HG03378 (cell line): ENCODE measurements around the gene FBN1.

ENCODE experiments used
- ATAC-seq: cut with Tn5 transposase; IDR thresholded peaks from one replicate; pipeline ENCODE4 v1.9.1; 2021; ENCODE audit warnings: mild to moderate bottlenecking, moderate library complexity; ENCODE audit not compliant: unreplicated experiment

The FBN1 gene

DNA sequence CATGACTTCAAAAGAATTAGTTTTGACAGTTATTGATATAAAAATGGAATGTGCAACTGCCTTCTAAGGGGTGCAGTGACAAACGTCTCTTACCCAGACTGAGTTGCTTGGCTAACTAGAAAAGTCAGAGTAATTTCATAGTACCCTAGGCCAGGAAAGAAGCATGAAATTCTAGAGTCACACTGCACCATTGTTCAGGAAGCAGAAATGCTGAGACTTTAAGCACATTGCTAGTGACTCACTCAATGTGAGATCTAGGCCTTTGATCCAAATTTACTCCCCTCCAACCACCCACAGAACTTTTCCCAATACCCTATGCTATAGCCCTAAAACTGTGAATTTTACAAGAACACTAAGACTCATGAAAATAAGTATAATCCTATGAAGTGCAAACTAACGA lies 203.5 kb downstream of the FBN1 start:
- no peak for ATAC-seq

- ATAC-seq = no peak
Observed at GRCh38 chr15:48440084-48440483, 205.4 kb downstream of the FBN1 start.

DNA sequence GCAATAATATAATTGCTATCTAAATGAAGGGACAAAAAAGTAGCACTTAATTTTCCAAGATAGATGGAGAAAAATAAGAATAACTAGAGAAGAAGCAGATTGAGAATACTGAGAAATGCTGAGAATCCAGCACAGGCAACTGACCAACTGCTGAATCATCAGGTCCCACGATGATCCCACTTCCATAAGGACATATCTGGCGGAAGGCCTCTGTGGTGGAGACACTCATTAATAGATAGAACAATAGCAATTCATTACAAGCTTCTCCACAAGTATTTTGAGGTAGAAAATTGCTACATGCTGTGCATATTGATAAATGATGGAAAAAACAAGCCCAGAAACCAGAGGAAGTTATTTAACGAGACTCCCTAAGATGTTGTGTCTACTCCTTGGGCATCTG lies 208.3 kb downstream of the FBN1 start:
- ATAC-seq = no peak

DNA sequence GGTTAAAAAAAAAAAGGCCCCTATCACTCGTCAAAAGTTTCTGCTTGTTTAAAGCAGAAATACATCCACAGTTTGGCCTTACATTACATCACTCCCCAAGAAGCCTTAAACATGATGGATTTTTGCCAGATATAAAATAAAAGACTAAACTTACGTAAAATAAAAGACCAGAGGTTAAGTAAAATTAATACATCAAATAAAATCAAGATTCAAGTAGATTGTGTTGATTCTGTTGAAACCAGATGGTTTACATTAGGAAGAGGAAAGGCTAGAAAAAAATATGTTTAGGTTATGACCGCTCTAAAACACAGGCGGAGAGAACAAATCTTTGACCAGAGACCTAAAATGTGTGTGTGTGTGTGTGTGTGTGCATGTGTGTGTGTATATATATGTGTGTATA lies 210.2 kb downstream of the FBN1 start:
- no peak for ATAC-seq

GRCh38 chr15:48433226-48433886 lies 212.2 kb downstream of the FBN1 start:
- peak; percentile 94 for ATAC-seq

DNA sequence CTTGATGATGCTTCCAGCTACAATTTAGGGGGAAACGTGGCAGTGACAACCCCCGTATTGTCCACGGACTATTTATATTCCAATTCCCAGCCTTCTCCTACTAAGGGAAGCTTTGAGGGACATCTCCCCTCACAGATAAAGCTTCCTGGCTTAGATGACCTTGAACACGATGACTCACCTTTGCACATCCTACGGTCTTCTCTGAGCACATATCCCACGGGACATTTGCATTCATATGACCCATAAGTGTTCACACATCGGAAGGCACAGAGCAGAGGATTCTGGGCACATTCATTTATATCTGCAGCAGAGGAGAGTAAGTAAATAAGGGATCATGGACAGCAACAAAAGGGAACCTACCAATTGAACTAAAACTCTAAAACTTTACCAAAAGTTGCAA lies 212.8 kb downstream of the FBN1 start:
- ATAC-seq = no peak

DNA sequence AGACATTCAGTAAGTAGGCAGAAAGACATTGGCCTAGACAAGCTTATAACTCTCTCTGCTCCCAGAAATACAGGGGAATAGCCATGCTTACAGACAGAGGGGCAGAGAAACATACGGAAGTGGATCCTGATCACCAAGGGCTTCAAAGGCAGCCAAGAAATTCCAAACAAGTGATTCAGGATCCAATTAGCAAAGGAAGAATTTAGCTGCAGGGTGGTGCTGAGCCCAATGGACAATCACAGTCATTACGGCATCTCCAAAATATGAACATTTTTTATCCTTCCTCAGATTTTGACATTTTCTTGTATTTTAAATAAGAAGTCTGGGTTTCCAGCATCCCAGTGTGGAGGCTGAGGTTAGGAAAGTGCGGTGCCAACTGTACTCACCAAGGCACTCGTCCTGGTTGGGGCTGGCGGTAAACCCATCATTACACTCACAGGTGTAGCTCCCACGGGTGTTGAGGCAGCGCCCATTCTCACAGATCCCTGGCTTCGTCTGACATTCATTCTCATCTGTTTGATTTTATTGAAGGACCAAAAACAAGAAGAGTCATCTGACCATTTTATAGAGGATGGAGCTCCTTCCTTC lies 217.5 kb downstream of the FBN1 start:
- ATAC-seq = no peak

DNA sequence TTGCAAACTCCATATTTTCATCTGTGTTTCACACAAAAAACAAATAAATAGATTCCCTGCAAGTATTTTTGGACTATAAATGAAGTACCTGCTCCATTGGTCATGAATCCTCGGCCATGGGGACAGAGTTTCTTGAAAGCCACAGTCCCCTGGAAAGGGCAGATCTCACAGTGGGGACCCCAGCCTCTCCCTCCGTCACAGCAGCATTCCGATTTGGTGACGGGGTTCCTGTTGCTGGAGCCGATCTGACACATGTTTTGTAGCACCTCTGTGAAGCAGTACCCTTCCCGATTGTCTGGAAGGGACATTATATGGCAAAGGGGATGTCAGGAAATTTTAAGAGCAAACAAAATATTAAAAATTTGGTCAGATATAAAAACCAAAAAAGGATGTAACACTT lies 218.0 kb downstream of the FBN1 start:
- ATAC-seq = no peak

- ATAC-seq = no peak
Observed at GRCh38 chr15:48426941-48427340, 218.6 kb downstream of the FBN1 start.

DNA sequence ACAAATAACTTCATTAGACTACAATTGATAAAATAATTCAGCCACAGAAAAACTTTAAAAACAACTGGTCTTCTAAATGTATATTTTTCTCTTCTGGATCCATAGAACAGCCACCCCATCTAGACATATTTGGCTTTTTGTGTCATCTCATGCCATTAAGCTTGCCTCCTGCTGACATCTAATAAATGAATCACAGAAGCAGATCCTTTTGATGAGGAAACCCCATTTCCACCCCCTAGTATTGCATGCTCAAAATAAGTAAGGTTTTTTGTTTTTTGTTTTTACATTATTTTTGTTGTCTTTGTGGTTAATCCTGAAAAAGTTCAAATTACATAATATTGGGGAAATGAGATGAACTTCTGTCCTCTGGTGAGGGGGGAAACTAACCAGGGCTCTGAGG lies 219.5 kb downstream of the FBN1 start:
- ATAC-seq = no peak

GRCh38 chr15:48425051-48425450 lies 220.5 kb downstream of the FBN1 start:
- no peak for ATAC-seq

DNA sequence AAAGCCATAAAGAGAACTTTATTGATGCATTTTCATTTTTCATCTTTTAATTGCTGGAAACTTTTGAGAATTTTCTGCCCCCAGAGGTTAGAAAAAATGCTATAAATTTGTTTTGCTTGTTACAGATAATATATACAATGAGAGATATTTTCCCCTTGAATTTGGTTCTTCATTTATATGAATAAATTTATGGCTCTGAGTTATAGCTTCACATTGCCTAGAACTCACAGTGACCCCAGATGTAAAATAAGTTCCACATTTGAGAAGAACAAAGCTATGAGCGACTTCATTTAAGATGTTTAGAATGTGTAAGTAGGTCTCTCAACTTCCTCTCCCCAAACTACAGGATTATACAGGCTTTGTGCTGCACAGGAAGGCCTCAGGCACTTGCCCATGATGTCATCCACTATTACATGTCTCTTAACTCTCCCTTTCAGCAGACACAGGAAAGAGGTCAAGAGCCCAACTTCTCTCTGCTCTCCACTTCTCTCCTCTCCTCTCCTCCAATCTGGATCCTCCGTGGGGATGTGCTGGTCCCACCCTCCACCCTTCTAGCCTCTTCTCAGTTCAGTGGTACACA lies 221.5 kb downstream of the FBN1 start:
- ATAC-seq = no peak

- no peak for ATAC-seq
Observed at GRCh38 chr15:48423342-48423741, 222.2 kb downstream of the FBN1 start.

DNA sequence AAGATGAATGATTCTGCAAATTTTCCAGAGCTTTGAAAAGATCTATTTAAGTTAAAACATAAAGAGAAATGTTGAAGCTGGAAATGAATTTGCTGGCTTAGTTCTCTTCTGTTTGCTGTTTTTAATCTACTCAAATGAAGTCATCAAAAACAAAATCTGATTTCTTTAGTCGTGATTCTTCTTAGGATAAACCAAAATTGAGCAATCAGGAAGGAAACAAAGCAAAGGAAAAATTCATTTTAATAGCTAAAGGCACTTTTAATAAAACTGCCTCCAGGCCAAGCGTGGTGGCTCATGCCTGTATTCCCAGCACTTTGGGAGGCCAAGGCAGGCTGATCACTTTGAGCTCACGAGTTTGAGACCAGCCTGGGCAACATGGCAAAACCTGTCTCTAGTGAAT lies 223.1 kb downstream of the FBN1 start:
- no peak for ATAC-seq

GRCh38 chr15:48421362-48421761 lies 224.1 kb downstream of the FBN1 start:
- no peak for ATAC-seq

DNA sequence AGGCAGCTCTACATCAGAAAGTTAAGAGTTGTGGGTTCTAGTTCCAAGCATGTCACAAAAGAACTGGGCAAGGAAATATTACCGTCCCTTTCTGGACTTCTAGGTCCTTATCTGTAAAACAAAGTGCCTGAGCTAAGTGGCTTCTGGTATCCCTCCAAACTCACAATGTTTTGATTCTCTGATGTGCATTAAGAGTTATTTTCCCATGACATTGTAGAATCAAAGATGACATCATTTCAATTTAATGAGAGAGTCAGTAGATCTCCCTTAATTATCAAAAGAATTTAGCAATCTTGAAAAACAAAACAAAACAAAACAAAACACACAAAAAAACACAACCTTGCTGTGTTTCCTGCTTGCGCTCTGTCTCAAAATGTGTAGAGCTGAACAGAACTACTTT lies 225.6 kb downstream of the FBN1 start:
- ATAC-seq = no peak

DNA sequence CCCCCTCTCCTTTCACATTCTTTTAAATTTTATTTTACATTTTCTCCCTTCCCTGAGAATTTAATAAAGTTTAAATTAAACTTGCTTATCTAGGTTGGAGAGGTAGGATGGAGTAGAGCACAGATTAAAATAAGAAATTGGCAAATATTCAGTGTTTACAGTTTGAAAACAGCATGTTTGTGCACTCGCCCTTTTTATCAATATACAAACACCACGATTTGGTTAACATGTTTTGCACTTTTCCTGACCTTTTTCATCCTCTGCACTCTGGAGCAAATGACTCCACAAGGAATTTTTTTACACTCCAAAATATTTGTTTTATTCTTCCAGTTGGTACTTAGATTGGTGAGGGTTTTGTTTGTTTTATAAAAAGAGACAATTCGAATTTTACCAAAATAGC lies 227.2 kb downstream of the FBN1 start:
- no peak for ATAC-seq

DNA sequence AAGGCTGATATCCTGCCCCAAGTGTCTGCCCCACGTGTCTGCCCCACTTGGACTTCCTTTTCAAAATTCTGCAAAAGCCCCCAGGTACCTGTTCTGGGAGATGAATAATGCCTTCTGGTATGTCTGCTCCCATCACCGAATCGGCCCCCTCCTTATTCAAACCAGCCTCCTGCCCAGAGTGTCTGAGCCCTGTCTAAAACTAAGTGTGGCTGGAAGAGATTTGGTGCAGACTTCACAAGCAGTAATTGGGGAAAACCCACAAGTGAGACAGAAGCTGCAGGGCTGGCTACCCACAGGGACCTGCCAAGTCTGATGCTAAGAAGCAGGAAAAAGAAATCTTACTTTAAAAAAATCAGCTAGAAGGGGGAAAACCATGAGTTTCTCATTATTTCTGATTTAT lies 229.2 kb downstream of the FBN1 start:
- no peak for ATAC-seq

DNA sequence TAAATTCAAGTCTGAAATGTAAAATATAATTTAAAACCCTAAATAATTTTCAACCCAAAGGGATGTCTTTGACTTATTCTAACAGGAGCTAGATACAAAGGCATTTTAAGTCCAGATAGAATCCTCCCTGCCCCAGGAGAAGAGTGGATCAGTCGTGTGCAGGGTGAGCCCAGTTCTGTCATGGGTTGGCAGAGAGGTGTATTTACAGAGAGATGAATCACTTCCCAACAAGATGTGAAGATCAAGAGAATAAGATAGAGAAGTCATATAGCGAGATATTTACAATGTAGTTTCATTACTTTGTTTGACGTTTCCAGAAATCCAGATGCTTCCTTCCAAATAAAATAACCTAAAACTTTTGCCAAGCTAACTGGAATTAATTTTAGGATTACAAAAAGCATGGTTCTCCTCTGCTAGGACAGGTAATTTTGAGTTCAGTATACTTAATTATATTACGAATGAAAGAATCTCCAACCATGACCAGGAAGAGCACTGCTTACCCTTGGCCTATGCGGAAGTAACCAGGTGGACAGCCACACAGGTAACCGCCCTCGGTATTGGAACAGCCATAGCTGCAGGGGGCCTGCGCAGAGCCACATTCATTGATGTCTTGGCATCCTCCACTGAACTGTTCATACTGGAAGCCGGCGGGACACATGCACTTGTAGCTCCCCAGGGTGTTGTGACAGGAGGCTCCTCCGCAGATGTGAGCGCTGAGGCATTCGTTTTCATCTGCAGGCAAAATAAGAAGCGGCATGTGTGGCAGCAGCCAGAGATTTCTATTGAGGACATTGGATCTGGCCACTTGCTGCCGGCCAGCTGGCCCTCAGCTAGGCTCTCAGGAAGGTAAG lies 230.2 kb downstream of the FBN1 start:
- no peak for ATAC-seq

- no peak for ATAC-seq
Observed at GRCh38 chr15:48414015-48414414, 231.5 kb downstream of the FBN1 start.

DNA sequence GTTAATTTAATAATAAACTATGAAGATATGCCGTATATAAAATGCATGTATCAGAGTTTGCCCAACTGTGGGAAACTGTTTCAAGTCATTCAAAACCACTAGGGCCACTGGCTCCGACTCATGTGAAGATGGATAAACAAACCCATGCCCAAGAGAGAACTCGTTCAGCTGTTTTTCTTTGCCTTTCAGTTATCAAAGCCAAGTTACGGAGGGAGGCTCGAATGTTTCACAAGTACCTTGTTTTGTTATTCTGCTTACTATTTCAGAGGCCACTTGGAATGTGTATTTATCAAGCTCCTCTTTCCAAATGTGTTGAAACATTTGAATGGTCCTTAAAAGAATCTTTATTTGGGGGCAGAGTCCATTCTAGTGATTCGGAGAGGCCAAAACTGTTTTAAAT lies 232.2 kb downstream of the FBN1 start:
- no peak for ATAC-seq
